Fibroblast of villous mesenchyme (primary cell): ENCODE data around the gene SAGE1. TPM values are rescaled to one million over a fixed set of nuclear protein-coding genes. Genes with fewer than 3 reads are reported as not detected.
"Not testable (repeated sequence)": the region's sequence is repeated elsewhere in the genome, so short reads cannot be mapped to it uniquely, and the experiment has no call there.

Experiments
- DNase-seq: peaks from one replicate; pipeline ENCODE4 v3.0.0-alpha.2; 2010; ENCODE audit warnings: low read depth
- H3K4me3 ChIP-seq: 2 replicates; pipeline ENCODE4 v1.5.1; 2011; ENCODE audit warnings: low read depth, mild to moderate bottlenecking, low read length
- total RNA-seq: library from RNA; depleted of rRNA; stranded (reverse); fragments of >200 nt; gene quantifications from 2 replicates; pipeline ENCODE4 v1.2.3, GENCODE V29; 2012
- TF ChIP-seq, protein P1 (sequence below): IDR thresholded peaks from 2 replicates; pipeline ENCODE4 v1.5.1; 2012; ENCODE audit warnings: low read depth, mild to moderate bottlenecking, low read length; ENCODE audit not compliant: insufficient read depth

Gene SAGE1
- total RNA-seq, 1 donor: not detected

DNA sequence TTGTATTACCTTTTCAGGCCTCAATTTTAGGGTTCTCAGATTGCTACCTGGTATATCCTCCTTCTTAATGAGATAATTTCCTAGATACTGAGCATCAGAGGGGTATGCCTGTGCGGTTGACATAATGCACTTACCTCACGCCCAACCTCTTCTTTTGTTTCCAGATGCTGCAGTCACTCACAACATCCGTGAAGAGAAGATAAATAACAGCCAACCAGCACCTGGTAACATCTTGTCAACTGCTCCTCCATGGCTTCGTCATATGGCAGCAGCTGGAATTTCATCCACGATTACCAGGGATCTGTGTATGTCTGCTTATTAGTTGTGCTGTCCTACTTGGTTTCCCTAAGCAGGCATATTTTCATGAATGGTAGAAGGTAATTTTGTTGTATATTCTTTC lies 16.7 kb downstream of the SAGE1 start:
- DNase-seq: no peak
- H3K4me3 ChIP-seq: no peak overlapping the region
- TF ChIP-seq, protein P1, sequence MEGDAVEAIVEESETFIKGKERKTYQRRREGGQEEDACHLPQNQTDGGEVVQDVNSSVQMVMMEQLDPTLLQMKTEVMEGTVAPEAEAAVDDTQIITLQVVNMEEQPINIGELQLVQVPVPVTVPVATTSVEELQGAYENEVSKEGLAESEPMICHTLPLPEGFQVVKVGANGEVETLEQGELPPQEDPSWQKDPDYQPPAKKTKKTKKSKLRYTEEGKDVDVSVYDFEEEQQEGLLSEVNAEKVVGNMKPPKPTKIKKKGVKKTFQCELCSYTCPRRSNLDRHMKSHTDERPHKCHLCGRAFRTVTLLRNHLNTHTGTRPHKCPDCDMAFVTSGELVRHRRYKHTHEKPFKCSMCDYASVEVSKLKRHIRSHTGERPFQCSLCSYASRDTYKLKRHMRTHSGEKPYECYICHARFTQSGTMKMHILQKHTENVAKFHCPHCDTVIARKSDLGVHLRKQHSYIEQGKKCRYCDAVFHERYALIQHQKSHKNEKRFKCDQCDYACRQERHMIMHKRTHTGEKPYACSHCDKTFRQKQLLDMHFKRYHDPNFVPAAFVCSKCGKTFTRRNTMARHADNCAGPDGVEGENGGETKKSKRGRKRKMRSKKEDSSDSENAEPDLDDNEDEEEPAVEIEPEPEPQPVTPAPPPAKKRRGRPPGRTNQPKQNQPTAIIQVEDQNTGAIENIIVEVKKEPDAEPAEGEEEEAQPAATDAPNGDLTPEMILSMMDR: no peak

DNA sequence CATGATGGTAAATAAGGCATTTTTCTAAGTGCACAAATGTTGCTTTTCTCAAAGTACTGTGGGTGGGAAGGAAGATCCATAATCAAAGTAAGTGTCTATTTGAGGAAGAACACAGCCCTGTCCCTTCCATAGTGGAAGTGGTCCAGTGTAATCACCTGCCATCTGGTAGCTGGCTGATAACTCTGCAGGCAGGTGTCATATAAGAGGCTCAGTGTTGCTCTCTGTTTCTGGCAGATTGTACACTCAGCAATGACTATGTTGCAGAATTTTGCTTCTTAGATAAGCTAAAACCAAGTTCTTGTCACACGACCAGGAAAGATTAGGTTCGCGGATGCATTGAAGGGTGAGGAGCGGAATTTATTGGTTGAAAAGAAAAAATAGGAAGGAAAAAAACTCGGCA lies 20.9 kb downstream of the SAGE1 start:
- no peak for DNase-seq
- TF ChIP-seq, protein P1: no peak
- H3K4me3 ChIP-seq: no peak overlapping the region

DNA sequence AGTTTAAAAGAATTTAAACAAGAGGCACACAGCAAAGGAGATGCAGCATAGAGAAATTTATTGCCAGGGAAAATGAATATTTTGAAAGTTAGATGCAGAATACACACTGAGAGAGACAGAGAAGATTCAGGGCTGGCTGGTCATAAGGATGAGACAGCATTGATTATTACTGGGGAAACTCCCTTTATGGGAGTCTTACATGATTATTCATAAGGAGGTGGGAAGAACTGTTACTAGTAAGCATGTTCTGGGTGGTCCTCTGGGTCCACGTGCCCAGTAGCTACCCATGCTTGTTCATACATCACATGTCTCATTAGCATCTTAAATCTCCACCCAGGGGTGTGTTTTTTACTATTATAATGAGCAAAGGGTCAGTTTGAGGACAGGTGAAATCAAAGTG lies 27.0 kb downstream of the SAGE1 start:
- not testable (repeated sequence) for DNase-seq, H3K4me3 ChIP-seq

DNA sequence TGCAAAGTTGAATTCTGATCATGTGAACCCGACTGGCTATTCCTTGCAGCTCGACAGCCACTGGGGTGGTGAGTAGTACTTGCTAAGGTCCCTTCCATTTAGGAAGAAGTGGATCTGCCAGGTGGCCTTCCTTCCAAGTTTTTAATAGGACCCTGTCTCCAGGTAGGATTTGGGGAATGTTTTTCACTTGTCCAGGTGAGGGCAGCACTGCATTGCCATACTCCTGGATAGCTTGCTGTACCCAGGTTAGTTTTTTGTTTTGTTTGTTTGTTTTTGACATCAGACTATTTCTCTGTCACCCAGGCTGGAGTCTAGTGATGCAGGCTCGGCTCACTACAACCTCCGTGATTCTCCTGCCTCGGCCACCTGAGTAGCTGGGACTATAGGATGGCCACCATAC lies 29.8 kb downstream of the SAGE1 start:
- no peak overlapping the region for H3K4me3 ChIP-seq
- no peak for DNase-seq
- TF ChIP-seq, protein P1: no peak

DNA sequence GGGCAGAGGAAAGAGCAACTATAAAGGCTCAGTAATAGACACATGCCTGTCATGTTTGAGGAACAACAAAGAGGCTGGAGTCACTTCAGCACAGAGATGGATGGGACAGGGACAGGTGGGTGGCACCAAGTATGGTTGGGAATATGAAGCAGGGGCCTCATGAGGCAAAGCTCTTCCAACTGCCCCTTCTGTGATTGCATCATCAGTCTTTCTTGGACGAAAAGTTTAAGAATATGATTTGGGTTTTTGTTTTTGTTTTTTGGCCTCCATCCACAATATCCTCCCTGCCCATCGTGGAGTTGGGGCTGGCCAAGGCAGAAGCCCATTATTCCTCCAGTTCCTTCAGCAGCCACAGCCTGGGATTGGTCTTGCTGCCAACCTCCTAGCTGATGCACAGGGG lies 34.4 kb downstream of the SAGE1 start:
- TF ChIP-seq, protein P1: no peak
- no peak overlapping the region for H3K4me3 ChIP-seq
- no peak for DNase-seq

DNA sequence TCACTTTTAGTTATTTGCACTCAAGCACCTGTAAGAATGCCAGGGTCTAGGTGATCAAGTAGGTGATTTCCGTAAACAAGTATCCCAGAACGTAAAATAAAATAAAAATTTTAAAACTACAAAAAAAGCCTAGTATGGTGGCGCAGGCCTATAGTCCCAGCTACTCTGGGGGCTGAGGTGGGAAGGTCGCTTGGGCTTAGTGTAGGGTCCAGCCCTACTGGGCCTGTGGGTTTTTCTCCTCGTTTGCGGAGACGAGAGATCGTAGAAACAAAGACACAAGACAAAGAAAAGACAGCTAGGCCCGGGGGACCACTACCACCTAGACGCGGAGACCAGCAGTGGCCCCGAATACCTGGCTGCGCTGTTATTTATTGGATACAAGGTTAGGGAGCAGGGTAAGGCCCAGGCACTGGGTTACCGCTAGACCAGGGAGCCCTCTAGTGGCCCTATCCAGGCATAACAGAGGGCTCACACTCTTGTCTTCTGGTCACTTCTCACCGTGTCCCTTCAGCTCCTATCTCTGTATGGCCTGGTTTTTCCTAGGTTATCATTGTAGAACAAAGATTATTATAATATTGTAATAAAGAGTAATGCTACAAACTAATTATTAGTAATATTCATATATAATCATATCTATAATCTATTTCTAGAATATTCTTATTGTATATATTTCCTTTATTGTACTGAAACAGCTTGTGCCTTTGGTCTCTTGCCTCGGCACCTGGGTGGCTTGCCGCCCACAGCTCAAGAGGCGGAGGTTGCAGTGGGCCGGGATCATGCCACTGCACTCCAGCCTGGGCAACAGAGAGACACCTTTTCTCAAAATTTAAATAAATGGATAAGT lies 38.4 kb downstream of the SAGE1 start:
- TF ChIP-seq, protein P1: peak; percentile 62
- no peak overlapping the region for H3K4me3 ChIP-seq
- DNase-seq: peak; percentile 20

DNA sequence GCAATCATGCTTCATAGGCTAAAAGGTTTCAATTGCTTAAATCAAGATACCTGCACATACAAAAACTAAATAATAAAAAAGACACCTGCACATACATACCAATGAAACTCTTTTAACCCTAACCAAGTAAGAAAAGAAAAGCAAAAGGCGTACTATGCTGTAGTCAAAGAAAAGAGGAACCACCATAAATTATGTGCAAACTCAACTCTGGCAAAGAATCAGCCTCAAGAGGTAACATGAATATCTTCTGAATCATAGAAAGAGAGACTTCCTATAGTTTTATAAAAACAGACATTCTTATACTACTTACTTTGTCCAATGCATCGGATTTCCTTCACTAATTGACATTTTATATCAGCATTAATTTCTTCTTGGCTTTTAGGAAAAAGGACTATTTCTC lies 51.0 kb downstream of the SAGE1 start:
- no peak overlapping the region for H3K4me3 ChIP-seq
- TF ChIP-seq, protein P1: no peak
- no peak for DNase-seq
